OCI-LY7 (cell line): ENCODE data around the gene HS6ST3. TPM values are rescaled to one million over a fixed set of nuclear protein-coding genes. Genes with fewer than 3 reads are reported as not detected.

ENCODE experiments used
- BruUV-seq: library from RNA; stranded (reverse); fragments of 400-500 nt; replicated peaks from 2 replicates; lab custom pipeline; 2021; lab: Mats Ljungman, UMichigan
- CTCF ChIA-PET: fragments of 300-600 bp; sonication (Branson Sonifier 250); formaldehyde crosslinking; loops from one replicate; lab custom pipeline; 2022; ENCODE audit warnings: antibody characterized with exemption; ENCODE audit not compliant: unreplicated experiment; lab: Charles Lee
- POLR2A ChIA-PET: fragments of 300-600 bp; sonication (Branson Sonifier 250); formaldehyde crosslinking; loops from one replicate; lab custom pipeline; 2022; ENCODE audit warnings: antibody characterized with exemption; lab: Charles Lee
- DNase-seq: peaks from one replicate; pipeline ENCODE4 v3.0.0-alpha.2; 2015; ENCODE audit warnings: low spot score
- H2AFZ ChIP-seq: fragments of 200-600 bp; sonication (generic), shearing (Covaris generic); 2 replicates; pipeline ENCODE4 v1.6.1; 2014; ENCODE audit warnings: mild to moderate bottlenecking, antibody characterized with exemption, low read length, moderate library complexity
- H3K27ac ChIP-seq: fragments of 200-600 bp; sonication (generic); 2 replicates; pipeline ENCODE4 v1.5.1; 2014; ENCODE audit warnings: mixed run types, low read depth, mild to moderate bottlenecking, moderate library complexity, low read length, inconsistent platforms; ENCODE audit not compliant: poor library complexity, severe bottlenecking
- H3K36me3 ChIP-seq: fragments of 200-600 bp; sonication (generic); 2 replicates; pipeline ENCODE4 v1.6.1; 2014; ENCODE audit warnings: mild to moderate bottlenecking, antibody characterized with exemption, low read length, moderate library complexity, mixed read lengths; ENCODE audit not compliant: insufficient read depth
- H3K4me1 ChIP-seq: fragments of 200-600 bp; sonication (generic); 2 replicates; pipeline ENCODE4 v1.5.1; 2014; ENCODE audit warnings: mild to moderate bottlenecking, low read length; ENCODE audit not compliant: insufficient read depth, poor library complexity, severe bottlenecking
- H3K4me2 ChIP-seq: fragments of 200-600 bp; sonication (generic); 2 replicates; pipeline ENCODE4 v1.6.1; 2014; ENCODE audit warnings: mild to moderate bottlenecking, low read length
- H3K4me3 ChIP-seq: fragments of 200-600 bp; sonication (generic); 2 replicates; pipeline ENCODE4 v1.5.1; 2014; ENCODE audit warnings: mild to moderate bottlenecking, low read depth, low read length; ENCODE audit not compliant: poor library complexity, severe bottlenecking
- H3K79me2 ChIP-seq: fragments of 200-600 bp; sonication (generic); 2 replicates; pipeline ENCODE4 v1.6.1; 2016; ENCODE audit warnings: low read depth, mild to moderate bottlenecking, low read length, moderate library complexity, mixed read lengths; ENCODE audit not compliant: insufficient read depth
- H3K9me2 ChIP-seq: fragments of 200-600 bp; sonication (generic); 2 replicates; pipeline ENCODE4 v1.6.1; 2016; ENCODE audit warnings: mild to moderate bottlenecking, low read length, mixed read lengths; ENCODE audit not compliant: insufficient read depth
- H3K9me3 ChIP-seq: fragments of 200-600 bp; sonication (generic); 2 replicates; pipeline ENCODE4 v1.6.1; 2014; ENCODE audit warnings: mild to moderate bottlenecking, mixed run types, low read length, mixed read lengths
- H4K20me1 ChIP-seq: fragments of 200-600 bp; sonication (generic); 2 replicates; pipeline ENCODE4 v1.6.1; 2014; ENCODE audit warnings: mild to moderate bottlenecking, antibody characterized with exemption, low read length, moderate library complexity, mixed read lengths; ENCODE audit not compliant: insufficient read depth
- EZH2phosphoT487 ChIP-seq: fragments of 200-600 bp; sonication (generic); IDR thresholded peaks from 2 replicates; pipeline ENCODE4 v1.6.1; 2018; ENCODE audit warnings: low read depth, borderline replicate concordance, mild to moderate bottlenecking, mixed run types, antibody characterized with exemption, low read length, moderate library complexity, mixed read lengths
- intact Hi-C: fragments of 100-400 bp; cut with micrococcal nuclease; formaldehyde crosslinking; loops from one replicate; pipeline ENCODE4 v1.10.0; 2022; ENCODE audit not compliant: unreplicated experiment
- total RNA-seq, 2 experiments: library from RNA; depleted of rRNA in 1 of 2; stranded (reverse); fragments of >200 nt in 1 of 2; shearing (Covaris generic) in 1 of 2; gene quantifications; 2 replicates each; pipeline ENCODE4 v1.2.3, GENCODE V29; 2014 to 2022
- TF ChIP-seq, protein P1 (sequence below): fragments of 200-600 bp; sonication (generic); conservative IDR thresholded peaks from 2 replicates; pipeline ENCODE4 v1.5.1; 2014; ENCODE audit warnings: mild to moderate bottlenecking, antibody characterized with exemption, low read length, moderate library complexity, mixed read lengths

The HS6ST3 gene
- total RNA-seq, 2 experiments from 2014 or later: not detected

DNA sequence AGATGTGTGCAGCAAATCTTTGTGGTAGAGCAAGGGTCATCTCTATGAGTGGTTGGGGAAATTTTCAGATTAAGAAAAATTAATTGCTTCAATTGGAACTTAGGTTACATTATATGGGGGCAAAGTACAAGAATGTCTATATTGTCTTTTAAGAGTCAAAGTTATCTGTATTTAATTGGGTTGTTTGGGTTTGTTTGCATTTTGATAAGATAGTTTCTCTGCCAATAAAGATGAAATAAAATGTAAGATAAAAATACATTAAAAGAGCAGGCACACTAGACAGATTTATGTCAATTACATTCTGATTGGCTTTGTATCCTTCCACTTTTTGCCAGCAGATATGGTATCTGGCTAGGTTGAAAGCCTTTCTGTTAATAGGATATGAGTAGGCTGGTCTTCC, 587.1 kb downstream of the HS6ST3 start:
- intact Hi-C loops: no loop called here

DNA sequence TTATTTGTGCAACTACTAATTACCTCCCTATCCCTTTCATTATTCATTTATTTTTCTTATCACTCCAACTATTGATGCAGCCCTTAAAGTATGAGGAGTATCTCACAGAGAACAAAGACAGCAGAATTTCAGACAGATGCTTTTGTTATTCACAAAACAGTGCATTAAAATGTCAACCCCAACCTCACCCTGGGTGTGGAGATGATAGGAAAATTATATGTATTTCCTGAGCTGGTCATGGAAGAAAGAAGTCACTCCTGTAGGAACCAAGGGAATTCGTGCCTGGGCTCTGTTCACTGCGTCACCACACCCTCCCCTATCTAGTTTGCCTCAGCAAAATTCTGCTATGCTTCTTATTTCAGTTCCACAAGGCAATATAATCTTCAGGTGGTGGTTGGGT, 588.9 kb downstream of the HS6ST3 start:
- intact Hi-C loops: no loop called here
- ChIA-PET POLR2A (no interaction called here), CTCF (no interaction called here)
- no peak overlapping the region for H2AFZ ChIP-seq
- no peaks in the 10 kb centered on the region for H3K36me3 ChIP-seq
- H3K9me3 ChIP-seq: no peaks in the 10 kb centered on the region
- no TSS peak for BruUV-seq
- no peak overlapping the region for H3K4me3 ChIP-seq
- no peak overlapping the region for H3K27ac ChIP-seq
- H3K4me1 ChIP-seq: no peaks in the 10 kb centered on the region
- no peak for DNase-seq
- TF ChIP-seq EZH2phosphoT487: no peak
- TF ChIP-seq, protein P1, sequence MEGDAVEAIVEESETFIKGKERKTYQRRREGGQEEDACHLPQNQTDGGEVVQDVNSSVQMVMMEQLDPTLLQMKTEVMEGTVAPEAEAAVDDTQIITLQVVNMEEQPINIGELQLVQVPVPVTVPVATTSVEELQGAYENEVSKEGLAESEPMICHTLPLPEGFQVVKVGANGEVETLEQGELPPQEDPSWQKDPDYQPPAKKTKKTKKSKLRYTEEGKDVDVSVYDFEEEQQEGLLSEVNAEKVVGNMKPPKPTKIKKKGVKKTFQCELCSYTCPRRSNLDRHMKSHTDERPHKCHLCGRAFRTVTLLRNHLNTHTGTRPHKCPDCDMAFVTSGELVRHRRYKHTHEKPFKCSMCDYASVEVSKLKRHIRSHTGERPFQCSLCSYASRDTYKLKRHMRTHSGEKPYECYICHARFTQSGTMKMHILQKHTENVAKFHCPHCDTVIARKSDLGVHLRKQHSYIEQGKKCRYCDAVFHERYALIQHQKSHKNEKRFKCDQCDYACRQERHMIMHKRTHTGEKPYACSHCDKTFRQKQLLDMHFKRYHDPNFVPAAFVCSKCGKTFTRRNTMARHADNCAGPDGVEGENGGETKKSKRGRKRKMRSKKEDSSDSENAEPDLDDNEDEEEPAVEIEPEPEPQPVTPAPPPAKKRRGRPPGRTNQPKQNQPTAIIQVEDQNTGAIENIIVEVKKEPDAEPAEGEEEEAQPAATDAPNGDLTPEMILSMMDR: no peak
- H4K20me1 ChIP-seq: no peaks in the 10 kb centered on the region
- no peaks in the 10 kb centered on the region for H3K9me2 ChIP-seq
- H3K79me2 ChIP-seq: no peaks in the 10 kb centered on the region
- H3K4me2 ChIP-seq: no peak overlapping the region

More for the DNA sequence above, 587.1 kb downstream of the HS6ST3 start:
- Histone ChIP-seq H3K4me3 (no peak overlapping the region), H3K4me1 (no peaks in the 10 kb centered on the region), H3K4me2 (no peak overlapping the region), H4K20me1 (no peaks in the 10 kb centered on the region), H2AFZ (no peak overlapping the region), H3K79me2 (no peaks in the 10 kb centered on the region), H3K27ac (no peak overlapping the region), H3K36me3 (no peaks in the 10 kb centered on the region), H3K9me3 (no peaks in the 10 kb centered on the region), H3K9me2 (no peaks in the 10 kb centered on the region)
- CTCF ChIA-PET: no interaction called here
- BruUV-seq: no TSS peak
- POLR2A ChIA-PET: no interaction called here
- no peak for TF ChIP-seq EZH2phosphoT487
- TF ChIP-seq, protein P1: no peak
- DNase-seq: no peak

DNA sequence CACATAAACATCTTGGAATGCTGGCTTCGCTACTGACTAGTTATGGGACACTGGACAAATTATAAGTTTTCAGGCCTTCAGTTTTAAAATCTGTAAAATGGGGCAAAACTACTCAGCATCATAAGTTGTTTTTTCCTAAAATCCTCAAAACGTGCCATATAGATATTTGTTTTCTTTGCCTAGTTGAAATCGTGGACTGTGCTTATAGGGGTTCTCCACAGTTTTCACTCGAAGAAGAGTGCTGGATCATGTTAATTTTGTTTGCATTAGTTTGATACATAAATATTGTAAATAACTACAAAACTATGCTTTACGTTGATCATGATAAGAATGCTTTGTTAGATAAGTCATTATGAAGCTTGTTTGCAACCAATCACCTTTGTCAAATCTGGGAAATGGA, 591.0 kb downstream of the HS6ST3 start:
- TF ChIP-seq, protein P1: no peak
- TF ChIP-seq EZH2phosphoT487: no peak
- no peaks in the 10 kb centered on the region for H3K79me2 ChIP-seq
- no peaks in the 10 kb centered on the region for H3K9me2 ChIP-seq
- no peaks in the 10 kb centered on the region for H4K20me1 ChIP-seq
- H3K4me2 ChIP-seq: no peak overlapping the region
- no TSS peak for BruUV-seq
- ChIA-PET POLR2A (no interaction called here), CTCF (no interaction called here)
- intact Hi-C loops: no loop called here
- no peak overlapping the region for H3K4me3 ChIP-seq
- no peaks in the 10 kb centered on the region for H3K4me1 ChIP-seq
- H3K36me3 ChIP-seq: no peaks in the 10 kb centered on the region
- no peak overlapping the region for H3K27ac ChIP-seq
- H2AFZ ChIP-seq: no peak overlapping the region
- DNase-seq: no peak
- H3K9me3 ChIP-seq: no peaks in the 10 kb centered on the region
